ENCODE measurements around the gene CRAT.

DNA sequence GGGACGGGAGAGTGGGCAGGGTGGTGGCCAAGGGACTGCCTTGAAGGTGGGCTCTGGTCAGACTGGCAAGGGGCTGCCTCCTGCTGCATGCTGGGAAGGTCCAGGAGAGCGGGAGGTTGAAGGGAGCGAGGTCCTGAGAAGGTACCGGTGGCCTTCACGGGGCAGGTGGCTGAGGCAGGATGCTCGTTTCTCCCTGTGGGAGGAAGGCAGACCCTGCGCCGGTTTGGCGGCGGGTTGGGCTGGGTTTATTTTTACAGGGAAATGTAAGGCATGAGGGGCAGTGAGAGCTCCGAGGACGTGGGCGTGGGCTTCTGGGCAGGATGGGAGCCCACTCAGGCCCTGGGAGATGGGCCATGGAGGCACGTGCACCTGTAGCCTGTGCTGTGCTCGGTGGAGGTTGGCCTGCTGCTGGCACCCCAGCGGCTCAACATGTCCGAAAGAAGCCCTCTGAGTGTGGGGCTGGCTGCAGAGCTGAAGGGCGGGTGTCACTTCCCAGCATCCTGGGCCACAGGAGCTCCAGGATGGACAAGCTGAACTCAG is 40.1 kb upstream of the CRAT start:
- TF ChIP-seq CTCF (IDR thresholded peaks at IDR 0.05) (no peak), POLR2AphosphoS5 (IDR thresholded peaks at IDR 0.05; ENCODE audit: low read depth, low read length) (no peak), REST (IDR thresholded peaks at IDR 0.05; ENCODE audit: insufficient read depth in 1 of 2, low read depth in 2 of 2, low read length in 1 of 2) (no peak), SIN3A (IDR thresholded peaks at IDR 0.05; ENCODE audit: borderline replicate concordance, insufficient read depth, low read depth, low read length) (no peak)
